Pancreas (tissue), 10 donors: ENCODE data around the gene PRRC2B. TPM values are rescaled to one million over a fixed set of nuclear protein-coding genes. Genes with fewer than 3 reads are reported as not detected.

ENCODE experiments used
- ATAC-seq, 4 donors: fragments of 200-7000 bp; cut with Tn5 transposase; one replicate each; pipeline versions ENCODE4 v1.8.0 to v1.9.1; 2020; ENCODE audit warnings: mild to moderate bottlenecking in 4 of 4, moderate library complexity in 4 of 4
- DNase-seq, 6 donors: peaks; one replicate each; pipeline ENCODE4 v3.0.0-alpha.2; 2020
- FAIRE-seq: peaks from 2 replicates; lab custom pipeline; 2012; peaks lifted over from hg19 to GRCh38; lab: Jason Lieb, UNC
- H3K27ac ChIP-seq, 4 donors: fragments of 200-600 bp; sonication (generic); 1 replicate in 3 of 4; 2 replicates in 1 of 4; pipeline versions ENCODE4 v1.5.0 to v1.8.0; 2020
- H3K27me3 ChIP-seq, 4 donors: fragments of 200-600 bp; one replicate each; pipeline ENCODE4 v1.8.0; 2021
- H3K36me3 ChIP-seq, 3 donors: fragments of 200-600 bp; sonication (generic) in 1 of 3; one replicate each; pipeline versions ENCODE4 v1.5.0 to v1.8.0; 2020 to 2021
- H3K4me1 ChIP-seq, 3 donors: fragments of 200-600 bp; one replicate each; pipeline ENCODE4 v1.8.0; 2021
- H3K4me3 ChIP-seq, 4 donors: fragments of 200-600 bp; sonication (generic) in 2 of 4; one replicate each; pipeline versions ENCODE4 v1.5.0 to v1.8.0; 2020 to 2021
- H3K9me3 ChIP-seq, 4 donors: fragments of 200-600 bp; one replicate each; pipeline ENCODE4 v1.8.0; 2021
- WGBS, 2 donors: extraction: QIAGEN DNeasy Blood & Tissue Kit; methylation state at CpG; one replicate each; pipeline ENCODE4 v1.1.7; 2013; 5-methylcytosine and 5-hydroxymethylcytosine counted together
- intact Hi-C, 3 donors: fragments of 100-400 bp; cut with DNase I; formaldehyde crosslinking; loops; one replicate each; pipeline versions ENCODE4 v1.11.1 to v1.14.2; 2022
- polyA plus RNA-seq, 2 donors: library from polyadenylated mRNA; stranded (reverse); fragments of 200-250 nt; gene quantifications; one replicate each; pipeline ENCODE4 v1.2.3, GENCODE V29; 2013
- total RNA-seq, 6 donors: library from RNA; stranded (reverse); fragmentation: NEBNext Ultra II Directional in 4 of 6; extraction: Animal tissue kit (Norgen Biotek cat#: 25700) in 4 of 6; gene quantifications; one replicate each; pipeline versions ENCODE4 v1.2.1 to v1.2.4, GENCODE V29; 2021 to 2023
- TF ChIP-seq, protein P1 (sequence below), 4 donors: fragments of 200-600 bp; sonication (generic) in 3 of 4; IDR thresholded peaks; one replicate each; pipeline versions ENCODE4 v1.5.0 to v1.8.0; 2021; ENCODE audit warnings: antibody characterized with exemption in 4 of 4
- donor health status: healthy with polysubstance abuse.
- donor health status: DM: no; HTN: no; CAD: no; lungs with moderate emphysema.
- donor health status: DM: no; HTN: no; CAD: no.
- donor health status: control.
- donor health status: control.
- donor health status: Bipolar disorder and iron deficiency.
- donor health status: DM: yes; HTN: yes; CAD: no.
- donor health status: DM: no; HTN: no; CAD: no.
- donor health status: DM: no; HTN: no; CAD: no.
- donor health status: DM: yes; HTN: yes; CAD: no.

Gene PRRC2B
- total and polyA plus RNA-seq, 8 donors = 44.8 to 132 (median 90.3) TPM

DNA sequence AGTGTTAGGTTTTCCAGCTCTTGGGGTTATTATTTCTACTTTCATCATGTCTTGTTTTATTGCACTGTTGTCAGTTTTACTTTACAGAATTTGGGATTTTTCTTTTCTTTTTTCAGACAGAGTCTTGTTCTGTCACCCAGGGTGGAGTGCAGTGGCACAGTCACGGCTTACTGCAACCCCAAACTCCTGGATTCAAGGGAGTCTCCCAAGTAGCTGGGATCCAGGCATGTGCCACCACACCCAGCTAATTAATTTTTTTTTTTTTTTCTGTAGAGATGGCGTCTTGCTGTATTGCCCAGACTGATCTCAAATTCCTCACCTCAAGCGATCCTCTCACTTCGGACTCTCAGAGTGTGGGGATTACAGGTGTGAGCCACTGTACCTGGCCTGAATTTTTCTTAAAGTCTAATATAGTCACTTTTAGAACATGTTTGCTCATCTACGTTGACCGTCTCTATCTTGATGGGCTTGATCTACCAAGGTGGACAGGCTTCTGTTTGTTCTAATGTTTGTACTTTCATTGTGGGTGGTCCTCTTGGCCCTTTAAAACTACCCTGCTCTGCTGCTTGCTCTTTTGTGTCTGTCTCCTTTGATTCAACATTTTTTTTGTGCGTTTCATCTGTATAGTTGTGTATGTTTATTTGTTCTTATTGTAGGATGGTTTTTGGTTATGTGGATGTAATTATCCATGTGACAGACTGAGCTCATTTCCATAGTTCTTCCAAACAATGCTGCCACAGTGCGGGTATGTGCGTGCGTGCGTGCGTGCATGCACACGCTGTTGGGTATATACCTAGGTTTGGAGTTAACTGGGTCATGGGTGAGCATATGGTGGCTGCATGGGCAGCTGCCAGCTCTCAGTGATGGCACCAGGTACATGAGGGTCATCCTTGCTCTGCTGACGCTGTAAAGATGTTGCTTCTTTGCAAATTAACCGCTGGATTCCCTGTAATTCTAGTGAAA lies 18.1 kb downstream of the PRRC2B start:
- intact Hi-C loops = no loop called here
- no peaks in the 10 kb centered on the region for H3K27me3 ChIP-seq
- WGBS, 2 donors = 80 to 84% methylated on average over 15 of the region's 15 CpGs
- H3K27ac ChIP-seq = no peak overlapping the region
- no peaks in the 10 kb centered on the region for H3K36me3 ChIP-seq
- FAIRE-seq = no peak
- DNase-seq = peak in 1 of 6 donors; percentile 8
- no peak overlapping the region for H3K4me3 ChIP-seq
- TF ChIP-seq, protein P1, sequence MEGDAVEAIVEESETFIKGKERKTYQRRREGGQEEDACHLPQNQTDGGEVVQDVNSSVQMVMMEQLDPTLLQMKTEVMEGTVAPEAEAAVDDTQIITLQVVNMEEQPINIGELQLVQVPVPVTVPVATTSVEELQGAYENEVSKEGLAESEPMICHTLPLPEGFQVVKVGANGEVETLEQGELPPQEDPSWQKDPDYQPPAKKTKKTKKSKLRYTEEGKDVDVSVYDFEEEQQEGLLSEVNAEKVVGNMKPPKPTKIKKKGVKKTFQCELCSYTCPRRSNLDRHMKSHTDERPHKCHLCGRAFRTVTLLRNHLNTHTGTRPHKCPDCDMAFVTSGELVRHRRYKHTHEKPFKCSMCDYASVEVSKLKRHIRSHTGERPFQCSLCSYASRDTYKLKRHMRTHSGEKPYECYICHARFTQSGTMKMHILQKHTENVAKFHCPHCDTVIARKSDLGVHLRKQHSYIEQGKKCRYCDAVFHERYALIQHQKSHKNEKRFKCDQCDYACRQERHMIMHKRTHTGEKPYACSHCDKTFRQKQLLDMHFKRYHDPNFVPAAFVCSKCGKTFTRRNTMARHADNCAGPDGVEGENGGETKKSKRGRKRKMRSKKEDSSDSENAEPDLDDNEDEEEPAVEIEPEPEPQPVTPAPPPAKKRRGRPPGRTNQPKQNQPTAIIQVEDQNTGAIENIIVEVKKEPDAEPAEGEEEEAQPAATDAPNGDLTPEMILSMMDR (IDR thresholded peaks at IDR 0.05) = no peak
- ATAC-seq = no peak
- H3K9me3 ChIP-seq = no peaks in the 10 kb centered on the region
- peaks cover 25 to 40% (median 35%) of the 10 kb centered on the region in 3 donors for H3K4me1 ChIP-seq

DNA sequence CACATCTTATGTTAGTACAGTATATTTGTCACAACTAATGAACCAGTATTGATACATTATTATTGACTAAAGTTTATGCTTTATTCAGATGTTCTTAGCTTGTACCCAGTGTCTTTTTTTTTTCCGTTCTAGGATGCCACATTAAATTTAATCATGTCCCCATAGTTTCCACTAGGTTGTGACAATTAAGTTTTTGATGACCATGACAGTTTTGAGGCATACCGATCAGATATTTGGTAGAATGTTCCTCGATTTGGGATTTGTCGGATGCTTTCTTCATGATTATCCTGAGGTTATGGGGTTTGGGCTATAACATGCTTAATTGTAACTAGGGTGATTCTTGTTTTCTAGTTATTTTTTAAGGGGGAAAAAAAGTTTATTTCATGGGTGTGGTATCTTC lies 22.6 kb downstream of the PRRC2B start:
- no peaks in the 10 kb centered on the region for H3K36me3 ChIP-seq
- peaks cover 33 to 41% (median 34%) of the 10 kb centered on the region in 3 donors for H3K4me1 ChIP-seq
- H3K27ac ChIP-seq = no peak overlapping the region
- WGBS, 2 donors = 81 to 84% methylated on average over 4 of the region's 4 CpGs
- no peaks in the 10 kb centered on the region for H3K27me3 ChIP-seq
- intact Hi-C loops = no loop called here
- no peaks in the 10 kb centered on the region for H3K9me3 ChIP-seq
- FAIRE-seq (no peak), DNase-seq (no peak), ATAC-seq (no peak)
- TF ChIP-seq, protein P1 (IDR thresholded peaks at IDR 0.05) = no peak
- no peak overlapping the region for H3K4me3 ChIP-seq

DNA sequence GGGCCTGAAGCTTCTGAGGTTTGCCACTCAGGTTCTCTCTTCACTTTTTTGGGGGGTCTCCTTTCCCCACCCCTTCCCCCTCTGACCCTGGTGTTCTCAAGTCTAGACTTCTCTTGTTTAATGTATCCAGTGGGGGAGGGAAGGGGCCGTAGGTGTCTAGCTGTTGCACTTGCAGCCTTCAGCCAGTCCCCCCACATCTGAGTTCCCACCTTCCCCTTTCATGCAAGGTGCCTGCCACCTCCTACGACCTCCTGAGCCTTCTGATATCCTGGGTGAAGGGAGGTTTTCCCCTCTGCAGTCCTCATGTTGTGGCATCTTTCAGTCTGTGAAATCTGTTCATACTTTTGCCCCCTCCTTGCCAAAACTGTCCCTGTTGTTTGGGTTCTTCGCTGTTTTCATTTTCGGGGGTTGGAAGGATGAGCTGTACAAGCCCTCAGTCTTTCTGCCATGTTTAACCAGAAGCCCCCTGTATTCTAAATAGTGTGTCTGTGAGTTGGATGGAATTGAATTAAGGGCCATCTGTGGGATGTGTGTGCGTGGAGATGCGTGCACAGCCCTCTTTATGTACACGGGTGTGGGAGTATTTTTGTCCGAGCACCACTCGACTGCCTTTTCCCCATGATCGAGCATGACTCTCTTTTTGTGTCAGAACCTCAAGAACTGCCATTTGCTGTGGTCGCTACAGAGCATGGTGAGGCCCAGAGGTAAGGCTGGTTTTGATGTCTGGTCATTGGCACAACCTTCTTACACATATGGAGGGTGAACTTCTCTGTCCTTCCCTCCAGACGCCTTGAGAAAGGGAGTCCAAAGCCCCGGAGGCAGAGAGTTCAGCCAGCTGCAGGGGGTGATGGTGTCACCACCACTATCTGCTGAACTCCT lies 23.6 kb downstream of the PRRC2B start:
- peak overlapping the region; percentile 25 to 85 (median 62) for H3K27ac ChIP-seq
- intact Hi-C loops = no loop called here

DNA sequence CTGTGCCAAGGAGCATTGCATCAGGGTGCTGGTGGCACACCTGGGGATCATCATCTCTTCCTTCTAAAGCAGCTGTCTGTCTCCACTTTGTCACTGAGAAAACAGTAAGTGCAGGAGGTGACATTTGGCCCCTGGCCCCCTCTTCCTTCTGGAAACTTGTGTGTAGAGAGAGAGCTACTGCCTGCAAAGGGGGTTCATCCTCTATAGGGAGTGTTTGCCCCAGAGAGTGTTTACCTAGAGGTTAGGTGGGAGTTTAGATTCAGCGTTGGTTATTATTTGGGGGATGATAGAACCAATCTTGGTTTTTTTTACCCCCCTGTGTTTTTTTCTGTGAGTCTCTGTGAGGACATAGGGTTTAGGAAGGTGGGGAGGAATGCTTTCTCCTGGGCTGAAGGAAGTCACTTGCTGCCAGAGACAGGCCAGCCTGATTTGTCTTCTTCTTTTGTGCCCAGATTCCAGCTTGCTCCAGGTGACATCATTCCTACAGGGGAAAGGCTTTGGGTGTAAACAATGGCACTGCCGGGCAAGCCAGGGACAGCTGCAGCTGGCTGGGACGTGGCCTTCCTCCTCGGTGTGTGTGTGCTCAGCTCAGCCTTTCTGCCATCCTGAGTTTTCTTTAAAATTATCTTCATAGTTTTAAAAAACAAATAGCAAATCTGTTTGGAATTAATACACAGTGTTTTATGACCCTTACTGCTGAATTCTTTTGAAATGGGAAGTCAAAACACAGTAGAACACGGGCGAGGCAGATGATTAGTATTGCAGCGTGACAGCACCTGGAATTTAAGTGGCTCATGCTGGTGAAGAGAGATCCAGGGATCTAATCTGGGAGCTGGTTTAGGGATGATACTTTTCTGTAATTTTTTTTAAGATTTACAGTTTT lies 24.5 kb downstream of the PRRC2B start:
- WGBS, 2 donors = 16 to 20% methylated on average over 7 of the region's 7 CpGs
- Histone ChIP-seq H3K4me3 (no peak overlapping the region), H3K4me1 (peaks cover 39 to 53% (median 50%) of the 10 kb centered on the region in 3 donors), H3K9me3 (no peaks in the 10 kb centered on the region), H3K36me3 (no peaks in the 10 kb centered on the region), H3K27ac (peak overlapping the region; percentile 25 to 85 (median 62)), H3K27me3 (no peaks in the 10 kb centered on the region)
- peak; percentile 71 to 88 (median 78) for DNase-seq
- peak; percentile 86 to 89 (median 88) for ATAC-seq
- no peak for FAIRE-seq
- TF ChIP-seq, protein P1 (IDR thresholded peaks at IDR 0.05) = no peak
- intact Hi-C loops = no loop called here

More for the DNA sequence above, 23.6 kb downstream of the PRRC2B start:
- H3K36me3 ChIP-seq = no peaks in the 10 kb centered on the region
- no peaks in the 10 kb centered on the region for H3K9me3 ChIP-seq
- peak in 1 of 4 donors; percentile 7 for ATAC-seq
- H3K27me3 ChIP-seq = no peaks in the 10 kb centered on the region
- DNase-seq = no peak
- H3K4me3 ChIP-seq = no peak overlapping the region
- TF ChIP-seq, protein P1 (IDR thresholded peaks at IDR 0.05) = no peak
- no peak for FAIRE-seq
- peaks cover 31 to 44% (median 41%) of the 10 kb centered on the region in 3 donors for H3K4me1 ChIP-seq
- 71 to 76% methylated on average over 13 of the region's 13 CpGs for WGBS, 2 donors
